B cell (primary cell): ENCODE data around the gene FITM1. TPM values are rescaled to one million over a fixed set of nuclear protein-coding genes. Genes with fewer than 3 reads are reported as not detected.
A peak's percentile ranks its signal among the peaks of the same experiment; 100 is the strongest.

Experiments used
- ATAC-seq: fragments of 200-7000 bp; cut with Tn5 transposase; one replicate; pipeline ENCODE4 v1.10.0; 2021; ENCODE audit warnings: low read depth, mild to moderate bottlenecking, moderate number of reproducible peaks, moderate library complexity
- CTCF ChIA-PET: fragments of 350-600 bp; sonication (Branson Sonifier 250); formaldehyde crosslinking; loops from one replicate; lab custom pipeline; 2021; ENCODE audit warnings: antibody characterized with exemption, inconsistent platforms; lab: Charles Lee
- POLR2A ChIA-PET: fragments of 350-600 bp; sonication (Branson Sonifier 250); formaldehyde crosslinking; loops from one replicate; lab custom pipeline; 2021; ENCODE audit warnings: antibody characterized with exemption; lab: Charles Lee
- DNase-seq: peaks from one replicate; pipeline ENCODE4 v3.0.0; 2013
- H2AFZ ChIP-seq: 2 replicates; pipeline ENCODE4 v1.6.1; 2012; ENCODE audit warnings: mild to moderate bottlenecking, low read depth, low read length; ENCODE audit not compliant: insufficient read depth, poor library complexity, severe bottlenecking
- H3K27ac ChIP-seq, 2 donors: 1 replicate in 1 of 2; 2 replicates in 1 of 2; pipeline ENCODE4 v1.5.1; 2012 to 2013; ENCODE audit warnings: low read length in 2 of 2, mild to moderate bottlenecking in 2 of 2, moderate library complexity in 1 of 2
- H3K27me3 ChIP-seq, 4 experiments: fragments of 200-600 bp in 1 of 4; sonication (generic) in 1 of 4; replicated peaks in 1 of 4; 1 replicate in 2 of 4; 2 replicates in 2 of 4; pipeline versions ENCODE4 v1.6.1 to v1.7.0; 2013 to 2016; ENCODE audit warnings: low read length in 3 of 4, mild to moderate bottlenecking in 2 of 4, mixed read lengths in 1 of 4, moderate library complexity in 1 of 4; ENCODE audit not compliant: insufficient read depth in 4 of 4, control insufficient read depth in 3 of 4; ENCODE audit errors: control extremely low read depth in 1 of 4
- H3K36me3 ChIP-seq, 2 experiments: replicated peaks in 1 of 2; 1 replicate in 1 of 2; 2 replicates in 1 of 2; pipeline versions ENCODE4 v1.6.1 to v1.7.1; 2013; ENCODE audit warnings: low read length in 1 of 2; ENCODE audit not compliant: insufficient read depth in 2 of 2, control insufficient read depth in 1 of 2; ENCODE audit errors: control extremely low read depth in 1 of 2, extremely low read depth in 1 of 2
- H3K4me1 ChIP-seq, 2 donors: fragments of 200-600 bp in 1 of 2; sonication (generic) in 1 of 2; 1 replicate in 1 of 2; 2 replicates in 1 of 2; pipeline versions ENCODE4 v1.5.1 to v1.6.1; 2013 to 2017; ENCODE audit warnings: low read length in 2 of 2; ENCODE audit not compliant: control insufficient read depth in 2 of 2, insufficient read depth in 2 of 2
- H3K4me2 ChIP-seq: replicated peaks from 2 replicates; pipeline ENCODE3; 2012; ENCODE audit warnings: mild to moderate bottlenecking, low read depth, low read length; ENCODE audit not compliant: poor library complexity, severe bottlenecking
- H3K4me3 ChIP-seq, 5 experiments: fragments of 200-600 bp in 1 of 5; sonication (generic) in 1 of 5; 1 replicate in 3 of 5; 2 replicates in 2 of 5; pipeline versions ENCODE4 v1.5.1 to v1.7.0; 2011 to 2016; ENCODE audit warnings: low read length in 4 of 5, mild to moderate bottlenecking in 4 of 5, low read depth in 2 of 5, control low read depth in 1 of 5, moderate library complexity in 1 of 5; ENCODE audit not compliant: insufficient read depth in 1 of 5; ENCODE audit errors: control extremely low read depth in 1 of 5, extremely low read depth in 1 of 5
- H3K79me2 ChIP-seq: fragments of 200-600 bp; sonication (generic); one replicate; pipeline ENCODE4 v1.6.0; 2016; ENCODE audit warnings: low read length; ENCODE audit not compliant: control insufficient read depth, insufficient read depth
- H3K9ac ChIP-seq: fragments of 200-600 bp; sonication (generic); 2 replicates; pipeline ENCODE4 v1.6.1; 2017; ENCODE audit warnings: mild to moderate bottlenecking, low read length, moderate library complexity
- H3K9me3 ChIP-seq, 3 donors: one replicate each; pipeline versions ENCODE4 v1.6.1 to v1.7.1; 2013; ENCODE audit warnings: low read length in 2 of 3; ENCODE audit not compliant: control insufficient read depth in 2 of 3, insufficient read depth in 1 of 3; ENCODE audit errors: control extremely low read depth in 1 of 3
- H4K20me1 ChIP-seq: 2 replicates; pipeline ENCODE4 v1.6.0; 2012; ENCODE audit warnings: mild to moderate bottlenecking, low read length; ENCODE audit not compliant: insufficient read depth, control insufficient read depth, poor library complexity, severe bottlenecking
- H3K27ac Mint-ChIP-seq: one replicate; pipeline ENCODE4 v1.8.0; 2021; ENCODE audit warnings: mixed read lengths
- H3K27me3 Mint-ChIP-seq: one replicate; pipeline ENCODE4 v1.8.0; 2021; ENCODE audit warnings: mixed read lengths
- H3K4me1 Mint-ChIP-seq: one replicate; pipeline ENCODE4 v1.8.0; 2021; ENCODE audit warnings: mixed read lengths
- H3K4me3 Mint-ChIP-seq: one replicate; pipeline ENCODE4 v1.8.0; 2021; ENCODE audit warnings: mixed read lengths
- H3K9me3 Mint-ChIP-seq: one replicate; pipeline ENCODE4 v1.8.0; 2022; ENCODE audit warnings: mixed read lengths; ENCODE audit not compliant: insufficient read depth
- EZH2 ChIP-seq: IDR thresholded peaks from 2 replicates; pipeline ENCODE4 v1.6.1; 2012; ENCODE audit warnings: borderline replicate concordance, low read depth, mild to moderate bottlenecking, moderate library complexity, low read length; ENCODE audit not compliant: insufficient read depth, poor library complexity, severe bottlenecking
- WGBS: methylation state at CpG from one replicate; pipeline ENCODE4 v1.1.5; 2013; ENCODE audit warnings: missing lambda C conversion rate; ENCODE audit not compliant: insufficient coverage; 5-methylcytosine and 5-hydroxymethylcytosine counted together
- intact Hi-C: fragments of 100-400 bp; cut with micrococcal nuclease; formaldehyde crosslinking; loops from one replicate; pipeline ENCODE4 v1.10.0; 2022
- polyA plus RNA-seq: library from polyadenylated mRNA; depleted of rRNA; stranded (reverse); fragments of >200 nt; gene quantifications from 2 replicates; pipeline ENCODE4 v1.2.3, GENCODE V29; 2012
- total RNA-seq, 2 donors: library from RNA; stranded (reverse); fragments of 120-200 nt in 1 of 2; gene quantifications; 1 replicate in 1 of 2; 2 replicates in 1 of 2; pipeline versions ENCODE4 v1.2.3 to v1.2.4, GENCODE V29; 2013 to 2022
- TF ChIP-seq, protein P1 (sequence below): fragments of 200-600 bp; IDR thresholded peaks from one replicate; pipeline ENCODE4 v1.8.0; 2022; ENCODE audit warnings: antibody characterized with exemption, mild to moderate bottlenecking

FITM1 gene
- total and polyA plus RNA-seq, 2 donors (not counting 1 experiment from before 2014, with no cell fraction given) = 2.6 to 3.3 TPM

- peaks cover 33 to 50% of the 10 kb centered on the region in 2 donors for H3K4me1 ChIP-seq
- no peaks in the 10 kb centered on the region for H3K9me3 Mint-ChIP-seq
- H3K9ac ChIP-seq = peak within 1 kb of the TSS; percentile 72
- intact Hi-C loops = loop anchor here (1.0 to 10.0 kb wide), 8 partner anchors 20 to 1046 kb away; partner anchors contain the start of genes ACIN1, C14orf119, CHMP4A and DCAF11
- peak within 1 kb of the TSS; percentile 67 to 93 (median 82) for H3K4me3 ChIP-seq
- peak within 1 kb of the TSS; percentile 82 for H2AFZ ChIP-seq
- H3K27ac Mint-ChIP-seq = peak within 1 kb of the TSS; percentile 95
- peaks cover 24% of the 10 kb centered on the region for H4K20me1 ChIP-seq
- POLR2A ChIA-PET = interaction anchor here (0.8 to 1.7 kb wide), 7 partner anchors 20 to 130 kb away, joined by 3 to 30 read pairs (median 5); partner anchors contain the start of genes CHMP4A, DCAF11, IRF9 and NRL
- WGBS = 1% methylated on average over 65 of the region's 65 CpGs
- peaks cover 0 to 54% of the 10 kb centered on the region in 2 experiments for H3K36me3 ChIP-seq
- H3K27me3 Mint-ChIP-seq = no peaks in the 10 kb centered on the region
- H3K27me3 ChIP-seq = no peaks in the 10 kb centered on the region
- CTCF ChIA-PET = interaction anchor here (0.7 to 2.2 kb wide), 10 partner anchors 11 to 192 kb away, joined by 3 to 16 read pairs (median 4); partner anchors contain the start of genes DCAF11, IRF9 and NRL
- ATAC-seq (peak; percentile 89), DNase-seq (peak; percentile 99)
- H3K9me3 ChIP-seq = no peaks in the 10 kb centered on the region
- peaks cover 64% of the 10 kb centered on the region for H3K4me1 Mint-ChIP-seq
- peaks cover 76% of the 10 kb centered on the region for H3K79me2 ChIP-seq
- TF ChIP-seq, protein P1, sequence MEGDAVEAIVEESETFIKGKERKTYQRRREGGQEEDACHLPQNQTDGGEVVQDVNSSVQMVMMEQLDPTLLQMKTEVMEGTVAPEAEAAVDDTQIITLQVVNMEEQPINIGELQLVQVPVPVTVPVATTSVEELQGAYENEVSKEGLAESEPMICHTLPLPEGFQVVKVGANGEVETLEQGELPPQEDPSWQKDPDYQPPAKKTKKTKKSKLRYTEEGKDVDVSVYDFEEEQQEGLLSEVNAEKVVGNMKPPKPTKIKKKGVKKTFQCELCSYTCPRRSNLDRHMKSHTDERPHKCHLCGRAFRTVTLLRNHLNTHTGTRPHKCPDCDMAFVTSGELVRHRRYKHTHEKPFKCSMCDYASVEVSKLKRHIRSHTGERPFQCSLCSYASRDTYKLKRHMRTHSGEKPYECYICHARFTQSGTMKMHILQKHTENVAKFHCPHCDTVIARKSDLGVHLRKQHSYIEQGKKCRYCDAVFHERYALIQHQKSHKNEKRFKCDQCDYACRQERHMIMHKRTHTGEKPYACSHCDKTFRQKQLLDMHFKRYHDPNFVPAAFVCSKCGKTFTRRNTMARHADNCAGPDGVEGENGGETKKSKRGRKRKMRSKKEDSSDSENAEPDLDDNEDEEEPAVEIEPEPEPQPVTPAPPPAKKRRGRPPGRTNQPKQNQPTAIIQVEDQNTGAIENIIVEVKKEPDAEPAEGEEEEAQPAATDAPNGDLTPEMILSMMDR = peak; percentile 37
- no peak for TF ChIP-seq EZH2
- H3K4me2 ChIP-seq = peak within 1 kb of the TSS; percentile 87
- H3K27ac ChIP-seq = peak within 1 kb of the TSS; percentile 63 to 80
- peak within 1 kb of the TSS; percentile 96 for H3K4me3 Mint-ChIP-seq
These were observed 10.8 kb downstream of the FITM1 start, which contains the start of gene EMC9 for GRCh38 chr14:24141097-24141880. Gene EMC9 (minus strand): TSS chr14:24141591. CDS start chr14:24141304, 287 bp downstream.
